Endothelial cell of umbilical vein (primary cell): Measurements from ENCODE around the gene KCNA3. TPM values are rescaled to one million over a fixed set of nuclear protein-coding genes. Genes with fewer than 3 reads are reported as not detected.

Source experiments
- BruUV-seq: library from RNA; stranded (reverse); fragments of 400-500 nt; replicated peaks from 2 replicates; lab custom pipeline; 2021; lab: Mats Ljungman, UMichigan
- CTCF ChIA-PET: fragments of 300-600, 350-600 bp; sonication (Branson Sonifier 250); formaldehyde crosslinking; loops from one replicate; lab custom pipeline; 2021; ENCODE audit warnings: antibody characterized with exemption, inconsistent platforms; lab: Charles Lee
- POLR2A ChIA-PET: fragments of 300-600, 350-600 bp; sonication (Branson Sonifier 250); formaldehyde crosslinking; loops from one replicate; lab custom pipeline; 2021; ENCODE audit warnings: antibody characterized with exemption, inconsistent platforms; lab: Charles Lee
- DNase-seq: peaks from one replicate; pipeline ENCODE4 v3.0.0-alpha.2; 2011; ENCODE audit warnings: low read depth, low spot score
- FAIRE-seq: peaks from 2 replicates; lab custom pipeline; 2011; peaks lifted over from hg19 to GRCh38; lab: Jason Lieb, UNC
- H2AFZ ChIP-seq: 2 replicates; pipeline ENCODE4 v1.6.0; 2012; ENCODE audit warnings: low read depth, low read length, control low read depth, inconsistent platforms
- H3K27ac ChIP-seq: 2 replicates; pipeline ENCODE4 v1.5.1; 2011; ENCODE audit warnings: low read depth, mild to moderate bottlenecking, control low read depth, low read length, moderate library complexity; ENCODE audit not compliant: insufficient read depth
- H3K27me3 ChIP-seq, 2 experiments: 2 replicates each; pipeline versions ENCODE4 v1.6.0 to v1.6.1; 2011; ENCODE audit warnings: low read length in 2 of 2, mixed read lengths in 1 of 2; ENCODE audit not compliant: control insufficient read depth in 2 of 2, insufficient read depth in 2 of 2
- H3K36me3 ChIP-seq, 2 experiments: 2 replicates in 1 of 2; 3 replicates in 1 of 2; pipeline ENCODE4 v1.5.1; 2011; ENCODE audit warnings: low read length in 2 of 2, mild to moderate bottlenecking in 1 of 2, moderate library complexity in 1 of 2; ENCODE audit not compliant: control insufficient read depth in 2 of 2, insufficient read depth in 2 of 2; ENCODE audit errors: extremely low read depth in 1 of 2
- H3K4me1 ChIP-seq: 3 replicates; pipeline ENCODE4 v1.5.1; 2011; ENCODE audit warnings: mild to moderate bottlenecking, low read length; ENCODE audit not compliant: control insufficient read depth, insufficient read depth; ENCODE audit errors: extremely low read depth
- H3K4me2 ChIP-seq: 2 replicates; pipeline ENCODE4 v1.6.1; 2011; ENCODE audit warnings: low read length, control low read depth, mixed read lengths; ENCODE audit not compliant: insufficient read depth
- H3K4me3 ChIP-seq, 3 experiments: fragments of 200-600 bp in 1 of 3; sonication (generic), shearing (Covaris generic) in 1 of 3; replicated peaks in 1 of 3; 2 replicates each; pipeline ENCODE4 v1.5.1; 2011 to 2016; ENCODE audit warnings: control low read depth in 3 of 3, low read length in 3 of 3, mild to moderate bottlenecking in 2 of 3, inconsistent platforms in 1 of 3, low read depth in 1 of 3, moderate library complexity in 1 of 3; ENCODE audit not compliant: insufficient read depth in 1 of 3
- H3K79me2 ChIP-seq: 2 replicates; pipeline ENCODE4 v1.6.0; 2012; ENCODE audit warnings: low read length, inconsistent platforms; ENCODE audit not compliant: control insufficient read depth, insufficient read depth
- H3K9ac ChIP-seq: replicated peaks from 2 replicates; pipeline ENCODE3; 2011; ENCODE audit warnings: low read length, control low read depth; ENCODE audit not compliant: insufficient read depth; ENCODE audit errors: extremely low read depth
- H3K9me1 ChIP-seq: replicated peaks from 3 replicates; pipeline ENCODE4 v1.6.0; 2011; ENCODE audit warnings: mild to moderate bottlenecking, low read length; ENCODE audit not compliant: control insufficient read depth, insufficient read depth; ENCODE audit errors: extremely low read depth
- H3K9me3 ChIP-seq: replicated peaks from 2 replicates; pipeline ENCODE4 v1.5.1; 2012; ENCODE audit warnings: low read length, inconsistent platforms; ENCODE audit not compliant: control insufficient read depth, insufficient read depth
- H4K20me1 ChIP-seq: replicated peaks from 2 replicates; pipeline ENCODE3; 2011; ENCODE audit warnings: mild to moderate bottlenecking, low read length; ENCODE audit not compliant: control insufficient read depth, insufficient read depth; ENCODE audit errors: extremely low read depth
- CTCF ChIP-seq, 2 donors: IDR thresholded peaks; 1 replicate in 1 of 2; 2 replicates in 1 of 2; pipeline ENCODE4 v1.5.1; 2011; ENCODE audit warnings: low read length in 2 of 2, mild to moderate bottlenecking in 2 of 2, moderate library complexity in 2 of 2, control low read depth in 1 of 2, inconsistent platforms in 1 of 2, low read depth in 1 of 2; ENCODE audit not compliant: insufficient read depth in 1 of 2; ENCODE audit errors: extremely low read depth in 1 of 2
- EZH2 ChIP-seq: IDR thresholded peaks from 2 replicates; pipeline ENCODE4 v1.6.1; 2012; ENCODE audit warnings: borderline replicate concordance, low read depth, mild to moderate bottlenecking, moderate library complexity, low read length, inconsistent platforms; ENCODE audit not compliant: severe bottlenecking
- FOS ChIP-seq: IDR thresholded peaks from 2 replicates; pipeline ENCODE4 v1.6.1; 2011; ENCODE audit warnings: mild to moderate bottlenecking, low read length, moderate library complexity, borderline replicate concordance; ENCODE audit not compliant: insufficient read depth
- GATA2 ChIP-seq: IDR thresholded peaks from 2 replicates; pipeline ENCODE4 v1.7.0; 2011; ENCODE audit warnings: low read depth, mild to moderate bottlenecking, moderate library complexity, mixed read lengths, low read length; ENCODE audit not compliant: insufficient read length, insufficient read depth
- JUN ChIP-seq: IDR thresholded peaks from 2 replicates; pipeline ENCODE4 v1.6.1; 2011; ENCODE audit warnings: borderline replicate concordance, low read depth; ENCODE audit not compliant: insufficient read length, insufficient read depth
- MAX ChIP-seq: IDR thresholded peaks from 2 replicates; pipeline ENCODE4 v1.6.1; 2011; ENCODE audit not compliant: insufficient read depth, insufficient read length
- MYC ChIP-seq: IDR thresholded peaks from one replicate; pipeline ENCODE4 v1.6.1; 2011; ENCODE audit warnings: mild to moderate bottlenecking, low read depth, low read length
- POLR2A ChIP-seq: IDR thresholded peaks from 2 replicates; pipeline ENCODE4 v1.6.1; 2012; ENCODE audit warnings: low read depth, mild to moderate bottlenecking, control low read depth, low read length
- POLR2AphosphoS5 ChIP-seq: IDR thresholded peaks from 2 replicates; pipeline ENCODE4 v1.6.1; 2012; ENCODE audit warnings: low read depth, mild to moderate bottlenecking, control low read depth, low read length, moderate library complexity; ENCODE audit not compliant: insufficient read depth
- dilution Hi-C: fragments of 300-500 bp; cut with MboI; formaldehyde crosslinking; loops from one replicate; pipeline ENCODE4 v1.15.0; 2019; ENCODE audit warnings: low sequenced_read_pairs; ENCODE audit not compliant: extremely low pct_ligation_motif_present
- intact Hi-C: fragments of 100-400 bp; cut with micrococcal nuclease; formaldehyde crosslinking; loops from one replicate; pipeline ENCODE4 v1.10.0; 2022
- polyA plus RNA-seq, 4 experiments: library from polyadenylated mRNA; depleted of rRNA in 3 of 4; stranded (reverse) in 3 of 4; unstranded in 1 of 4; fragments of >200 nt; gene quantifications; 2 replicates each; pipeline versions ENCODE4 v1.2.1 to v1.2.3, GENCODE V29; 2011 to 2012; ENCODE audit warnings: missing spikeins in 1 of 4
- total RNA-seq: library from RNA; stranded (reverse); gene quantifications from 2 replicates; pipeline ENCODE4 v1.2.3, GENCODE V29; 2021

The KCNA3 gene
- total and polyA plus RNA-seq, 2 donors (not counting 3 experiments of a cell fraction or from before 2014, with no cell fraction given): not detected

GRCh38 chr1:110647254-110647891, 27.4 kb downstream of the KCNA3 start:
- intact Hi-C loops: no loop called here
- Histone ChIP-seq H2AFZ (no peak overlapping the region), H3K4me3 (no peak overlapping the region), H3K9ac (no peak overlapping the region), H3K79me2 (no peaks in the 10 kb centered on the region), H3K27ac (no peak overlapping the region), H3K4me1 (no peaks in the 10 kb centered on the region), H4K20me1 (no peaks in the 10 kb centered on the region), H3K4me2 (no peak overlapping the region), H3K9me1 (no peaks in the 10 kb centered on the region), H3K36me3 (no peaks in the 10 kb centered on the region), H3K27me3 (no peaks in the 10 kb centered on the region), H3K9me3 (no peaks in the 10 kb centered on the region)
- dilution Hi-C loops: no loop called here
- BruUV-seq: no TSS peak
- peak; percentile 10 for DNase-seq
- no peak for FAIRE-seq
- TF ChIP-seq JUN: no peak
- TF ChIP-seq CTCF (IDR thresholded peaks at IDR 0.05; ENCODE audit: extremely low read depth in 1 of 2, insufficient read depth in 1 of 2, low read depth in 1 of 2, low read length in 2 of 2): no peak
- no peak for TF ChIP-seq MAX
- TF ChIP-seq MYC: no peak
- TF ChIP-seq GATA2: no peak
- no peak for TF ChIP-seq POLR2A
- TF ChIP-seq FOS: no peak
- TF ChIP-seq POLR2AphosphoS5: no peak
- TF ChIP-seq EZH2: no peak
- POLR2A ChIA-PET: no interaction called here
- CTCF ChIA-PET: interaction anchor here (1.0 kb wide), 1 partner anchor 9 kb away, joined by 3 read pairs; no protein-coding TSS in a partner anchor
